GM12873 (cell line): ENCODE data around the gene PLXNC1.

Source experiments
- CTCF ChIP-seq: IDR thresholded peaks from 2 replicates; pipeline ENCODE4 v1.5.1; 2012; ENCODE audit warnings: low read depth, mild to moderate bottlenecking, moderate library complexity, low read length, control low read depth; ENCODE audit not compliant: insufficient read depth; ENCODE audit errors: missing control alignments

The PLXNC1 gene

DNA sequence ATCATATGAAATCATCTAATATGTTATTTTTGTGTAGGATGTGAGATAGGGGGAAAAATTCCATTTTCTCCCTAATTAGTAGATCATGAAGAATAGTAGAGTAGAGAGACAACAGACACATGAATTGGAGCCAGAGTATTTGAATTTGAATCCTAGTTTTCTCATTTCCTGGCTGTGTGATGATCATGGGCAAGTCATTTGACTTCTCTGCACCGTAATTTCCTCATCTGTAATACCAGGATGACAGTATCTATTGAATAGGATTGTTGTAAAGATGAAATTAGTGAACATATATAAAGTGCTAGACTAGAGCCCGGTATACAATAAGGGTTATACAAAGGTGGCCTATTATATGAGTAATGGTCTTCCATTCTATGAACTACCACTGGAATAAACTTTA is 32.2 kb upstream of the PLXNC1 start:
- no peak for TF ChIP-seq CTCF

GRCh38 chr12:94121886-94122285 is 26.5 kb upstream of the PLXNC1 start:
- no peak for TF ChIP-seq CTCF

DNA sequence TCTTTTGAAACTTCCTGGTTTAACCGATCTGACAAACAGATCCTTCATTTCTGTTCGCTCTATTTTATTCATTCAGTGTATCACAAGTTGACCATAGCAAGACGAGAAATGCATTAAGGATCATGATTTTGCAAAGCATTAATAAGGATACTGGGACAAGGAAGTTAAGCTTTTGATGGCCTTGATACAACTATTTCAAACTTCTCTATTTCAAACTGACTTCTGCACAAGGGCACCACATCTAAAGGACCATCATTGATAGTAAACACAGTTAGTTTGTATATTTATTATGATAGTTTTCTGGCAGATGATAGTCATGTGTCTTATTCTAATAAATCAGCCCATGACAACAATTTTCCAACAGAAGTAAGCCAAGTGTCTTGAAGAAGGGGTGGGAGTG is 25.8 kb upstream of the PLXNC1 start:
- TF ChIP-seq CTCF, result no peak

- TF ChIP-seq CTCF, result no peak
These were observed 25.2 kb upstream of the PLXNC1 start for GRCh38 chr12:94123127-94123526.

DNA sequence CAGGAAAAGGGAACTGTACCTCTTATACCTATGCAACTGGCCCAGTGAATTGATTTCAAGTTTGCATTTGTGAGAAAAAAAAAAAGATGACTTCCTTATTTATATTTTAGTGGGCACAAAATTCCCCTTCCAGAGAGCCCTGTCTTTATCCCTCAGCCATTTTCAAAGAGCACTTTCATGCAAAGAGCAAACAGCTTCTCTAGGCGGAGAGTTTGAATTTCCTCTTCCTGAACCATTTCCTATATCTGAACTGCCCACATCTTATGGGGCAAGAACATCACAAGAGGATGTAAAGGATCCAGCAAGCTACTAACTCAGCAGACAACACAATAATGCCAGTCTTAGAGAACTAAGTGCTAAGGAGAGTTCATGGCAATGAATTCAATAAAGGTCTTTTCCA is 22.3 kb upstream of the PLXNC1 start:
- TF ChIP-seq CTCF, result no peak

DNA sequence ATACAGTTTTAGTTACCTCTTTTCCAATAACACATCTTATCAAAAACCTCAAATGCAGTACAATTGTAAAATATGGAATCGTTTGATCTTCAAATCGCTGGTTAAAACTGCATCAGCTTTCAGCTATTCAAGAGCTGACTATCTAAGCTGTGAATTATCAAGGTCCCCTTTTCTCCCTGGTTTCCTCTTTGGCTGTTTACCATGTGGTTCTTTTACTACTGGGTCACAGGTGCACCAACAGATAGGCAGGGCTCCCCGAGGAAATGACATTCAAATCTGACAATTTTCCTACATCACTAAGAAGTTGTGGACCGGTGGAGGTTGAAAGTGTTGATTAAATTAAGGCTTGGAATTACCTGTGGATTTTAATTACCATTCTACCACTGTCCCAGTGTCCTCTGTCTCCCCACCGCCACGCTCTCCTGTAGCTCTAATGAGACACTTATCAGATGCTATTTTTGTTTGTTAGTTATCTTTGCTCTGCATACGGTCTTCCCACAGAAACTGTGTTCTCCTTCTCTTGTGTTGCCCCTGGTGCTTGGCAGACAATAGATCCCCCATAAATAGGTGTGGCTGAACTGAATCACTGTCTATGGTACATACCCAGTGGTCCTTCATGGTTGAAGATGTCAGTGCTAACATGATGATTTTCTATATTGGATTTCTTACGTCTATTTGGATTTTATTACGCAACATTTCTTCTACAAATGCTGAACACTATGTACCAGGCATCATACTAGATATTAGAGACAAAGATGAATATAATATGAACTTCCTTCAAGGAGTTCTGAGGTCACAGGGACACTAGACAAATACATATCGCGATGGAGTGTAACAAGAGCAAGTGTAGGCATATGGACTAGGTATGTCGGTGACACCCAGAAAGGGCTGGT is 20.9 kb upstream of the PLXNC1 start:
- TF ChIP-seq CTCF, result no peak

GRCh38 chr12:94128280-94128679 is 20.1 kb upstream of the PLXNC1 start:
- TF ChIP-seq CTCF, result no peak
